Measurements from ENCODE around the gene TMEM98.

Gene TMEM98

DNA sequence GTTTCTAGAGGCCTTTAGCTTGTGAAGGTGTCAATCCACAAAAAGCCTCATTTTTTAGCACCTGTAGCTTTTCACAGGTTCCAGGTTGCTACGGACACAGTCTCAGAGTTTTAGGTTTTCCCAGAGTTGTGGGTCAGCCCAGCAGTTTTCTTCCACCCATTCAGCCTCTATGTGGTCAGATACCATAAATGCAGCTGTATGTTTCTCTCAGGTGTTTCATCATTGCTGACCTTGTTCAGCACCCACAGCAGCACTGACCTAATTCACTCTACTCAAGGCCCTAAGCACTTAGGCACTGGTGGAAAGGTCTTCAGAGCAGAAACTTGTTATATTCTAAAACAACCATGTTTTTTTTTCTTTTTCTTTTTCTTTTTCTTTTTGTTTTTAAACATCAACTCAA lies 48.7 kb downstream of the TMEM98 start:
- TF ChIP-seq TEAD4 (IDR thresholded peaks at IDR 0.05) (no peak), FOXM1 (IDR thresholded peaks at IDR 0.05; ENCODE audit: borderline replicate concordance, low read depth) (no peak), YY1 (IDR thresholded peaks at IDR 0.05; ENCODE audit: low read depth) (no peak), TAF1 (IDR thresholded peaks at IDR 0.05; ENCODE audit: low read depth) (no peak), EGR1 (IDR thresholded peaks at IDR 0.05) (no peak), RAD21 (IDR thresholded peaks at IDR 0.05; ENCODE audit: low read depth) (no peak), ZBTB7A (IDR thresholded peaks at IDR 0.05; ENCODE audit: low read depth) (no peak), EP300 (IDR thresholded peaks at IDR 0.05; ENCODE audit: borderline replicate concordance) (no peak), CEBPB (IDR thresholded peaks at IDR 0.05) (no peak), NFIC (IDR thresholded peaks at IDR 0.05) (no peak), TCF12 (IDR thresholded peaks at IDR 0.05; ENCODE audit: low read depth) (no peak), CREB1 (IDR thresholded peaks at IDR 0.05; ENCODE audit: low read depth) (no peak)
- TF ChIP-seq, protein P1, sequence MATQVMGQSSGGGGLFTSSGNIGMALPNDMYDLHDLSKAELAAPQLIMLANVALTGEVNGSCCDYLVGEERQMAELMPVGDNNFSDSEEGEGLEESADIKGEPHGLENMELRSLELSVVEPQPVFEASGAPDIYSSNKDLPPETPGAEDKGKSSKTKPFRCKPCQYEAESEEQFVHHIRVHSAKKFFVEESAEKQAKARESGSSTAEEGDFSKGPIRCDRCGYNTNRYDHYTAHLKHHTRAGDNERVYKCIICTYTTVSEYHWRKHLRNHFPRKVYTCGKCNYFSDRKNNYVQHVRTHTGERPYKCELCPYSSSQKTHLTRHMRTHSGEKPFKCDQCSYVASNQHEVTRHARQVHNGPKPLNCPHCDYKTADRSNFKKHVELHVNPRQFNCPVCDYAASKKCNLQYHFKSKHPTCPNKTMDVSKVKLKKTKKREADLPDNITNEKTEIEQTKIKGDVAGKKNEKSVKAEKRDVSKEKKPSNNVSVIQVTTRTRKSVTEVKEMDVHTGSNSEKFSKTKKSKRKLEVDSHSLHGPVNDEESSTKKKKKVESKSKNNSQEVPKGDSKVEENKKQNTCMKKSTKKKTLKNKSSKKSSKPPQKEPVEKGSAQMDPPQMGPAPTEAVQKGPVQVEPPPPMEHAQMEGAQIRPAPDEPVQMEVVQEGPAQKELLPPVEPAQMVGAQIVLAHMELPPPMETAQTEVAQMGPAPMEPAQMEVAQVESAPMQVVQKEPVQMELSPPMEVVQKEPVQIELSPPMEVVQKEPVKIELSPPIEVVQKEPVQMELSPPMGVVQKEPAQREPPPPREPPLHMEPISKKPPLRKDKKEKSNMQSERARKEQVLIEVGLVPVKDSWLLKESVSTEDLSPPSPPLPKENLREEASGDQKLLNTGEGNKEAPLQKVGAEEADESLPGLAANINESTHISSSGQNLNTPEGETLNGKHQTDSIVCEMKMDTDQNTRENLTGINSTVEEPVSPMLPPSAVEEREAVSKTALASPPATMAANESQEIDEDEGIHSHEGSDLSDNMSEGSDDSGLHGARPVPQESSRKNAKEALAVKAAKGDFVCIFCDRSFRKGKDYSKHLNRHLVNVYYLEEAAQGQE (IDR thresholded peaks at IDR 0.05; ENCODE audit: low read depth) = no peak
- TF ChIP-seq, protein P2, sequence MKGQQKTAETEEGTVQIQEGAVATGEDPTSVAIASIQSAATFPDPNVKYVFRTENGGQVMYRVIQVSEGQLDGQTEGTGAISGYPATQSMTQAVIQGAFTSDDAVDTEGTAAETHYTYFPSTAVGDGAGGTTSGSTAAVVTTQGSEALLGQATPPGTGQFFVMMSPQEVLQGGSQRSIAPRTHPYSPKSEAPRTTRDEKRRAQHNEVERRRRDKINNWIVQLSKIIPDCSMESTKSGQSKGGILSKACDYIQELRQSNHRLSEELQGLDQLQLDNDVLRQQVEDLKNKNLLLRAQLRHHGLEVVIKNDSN (IDR thresholded peaks at IDR 0.05) = no peak
- TF ChIP-seq, protein P3, sequence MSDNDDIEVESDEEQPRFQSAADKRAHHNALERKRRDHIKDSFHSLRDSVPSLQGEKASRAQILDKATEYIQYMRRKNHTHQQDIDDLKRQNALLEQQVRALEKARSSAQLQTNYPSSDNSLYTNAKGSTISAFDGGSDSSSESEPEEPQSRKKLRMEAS (IDR thresholded peaks at IDR 0.05) = no peak

DNA sequence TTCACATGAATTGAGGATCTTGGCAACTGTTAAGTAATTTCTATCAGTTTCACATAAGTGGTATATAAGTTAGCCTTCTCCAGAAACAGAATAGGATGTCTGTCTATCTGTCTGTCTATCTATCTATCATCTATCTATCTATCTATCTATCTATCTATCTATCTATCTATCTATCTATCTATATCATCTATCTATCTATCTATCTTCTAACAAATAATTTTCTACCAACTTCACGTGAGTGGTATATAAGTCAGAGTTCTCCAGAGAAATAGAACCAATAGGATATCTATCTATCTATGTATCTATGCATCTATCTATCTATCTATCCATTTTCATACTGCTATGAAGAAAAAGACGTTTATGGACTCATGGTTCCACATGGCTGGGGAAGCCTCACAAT lies 52.3 kb downstream of the TMEM98 start:
- no peak for TF ChIP-seq NFIC (IDR thresholded peaks at IDR 0.05)
- TF ChIP-seq RAD21 (IDR thresholded peaks at IDR 0.05; ENCODE audit: low read depth) = no peak

DNA sequence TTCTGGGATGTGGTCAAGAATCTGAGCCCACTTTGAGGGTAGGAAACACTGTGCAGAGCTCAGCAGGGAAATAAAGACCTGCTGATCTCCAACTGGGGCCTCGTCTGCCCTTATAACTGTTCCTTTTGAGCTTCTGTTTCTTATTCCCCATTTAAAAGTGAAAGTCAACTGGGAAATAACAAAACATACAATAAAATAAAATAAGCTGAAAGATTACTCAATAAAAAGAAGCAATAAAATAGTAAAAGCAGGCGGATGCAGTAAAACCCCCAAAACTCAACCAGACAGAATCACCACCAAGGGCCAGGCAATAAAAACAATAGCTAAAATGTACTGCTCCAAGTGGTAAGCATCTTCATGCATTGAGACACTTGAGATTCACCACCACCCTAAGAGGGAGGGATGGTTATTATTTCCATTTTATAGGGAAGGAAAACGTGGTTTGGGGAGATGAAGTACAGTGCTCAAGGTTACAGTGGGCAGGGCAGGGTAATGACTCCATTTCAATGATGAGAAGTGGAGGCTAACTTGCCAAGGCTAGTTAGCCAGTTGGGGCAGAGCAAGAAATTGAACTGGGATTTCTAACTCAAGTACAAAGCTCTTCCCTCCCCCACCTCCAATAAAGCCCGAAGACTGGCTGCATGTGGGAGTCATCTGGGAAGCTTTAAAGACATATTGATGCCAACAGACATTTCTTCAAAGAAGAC lies 57.2 kb downstream of the TMEM98 start:
- TF ChIP-seq, protein P3 (IDR thresholded peaks at IDR 0.05) = no peak
- no peak for TF ChIP-seq FOXM1 (IDR thresholded peaks at IDR 0.05; ENCODE audit: borderline replicate concordance, low read depth)
- TF ChIP-seq NFIC (IDR thresholded peaks at IDR 0.05) = no peak
- no peak for TF ChIP-seq EP300 (IDR thresholded peaks at IDR 0.05; ENCODE audit: borderline replicate concordance)
- no peak for TF ChIP-seq CREB1 (IDR thresholded peaks at IDR 0.05; ENCODE audit: low read depth)
- no peak for TF ChIP-seq TAF1 (IDR thresholded peaks at IDR 0.05; ENCODE audit: low read depth)

DNA sequence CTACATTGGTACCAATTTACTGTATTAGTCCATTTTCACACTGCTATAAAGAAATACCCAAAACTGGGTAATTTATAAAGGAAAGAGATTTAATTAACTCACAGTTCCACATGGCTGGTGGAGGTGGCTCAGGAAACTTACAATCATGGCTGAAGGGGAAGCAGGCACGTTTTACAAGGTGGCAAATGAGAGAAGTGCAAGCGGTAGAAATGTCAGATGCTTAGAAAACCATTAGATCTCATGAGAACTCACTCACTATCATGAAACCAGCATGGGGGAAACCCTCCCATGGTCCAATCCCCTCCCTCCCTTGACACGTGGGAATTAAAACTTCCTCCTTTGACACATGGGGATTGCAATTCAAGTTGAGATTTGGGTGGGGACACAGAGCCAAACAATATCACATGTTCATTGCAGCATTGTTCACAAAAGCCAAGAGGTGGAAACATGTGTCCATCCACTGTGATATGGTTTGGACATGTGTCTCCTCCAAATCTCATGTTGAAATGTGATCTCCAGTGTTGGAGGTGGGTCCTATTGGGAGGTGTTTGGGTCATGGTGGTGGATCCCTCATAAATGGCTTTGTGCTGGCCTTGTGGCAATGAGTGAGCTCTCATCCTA lies 60.6 kb downstream of the TMEM98 start:
- TF ChIP-seq RAD21 (IDR thresholded peaks at IDR 0.05; ENCODE audit: low read depth) (no peak), CEBPB (IDR thresholded peaks at IDR 0.05) (no peak), NFIC (IDR thresholded peaks at IDR 0.05) (no peak), FOXM1 (IDR thresholded peaks at IDR 0.05; ENCODE audit: borderline replicate concordance, low read depth) (no peak), ZBTB7A (IDR thresholded peaks at IDR 0.05; ENCODE audit: low read depth) (no peak), EP300 (IDR thresholded peaks at IDR 0.05; ENCODE audit: borderline replicate concordance) (no peak), TAF1 (IDR thresholded peaks at IDR 0.05; ENCODE audit: low read depth) (no peak), EGR1 (IDR thresholded peaks at IDR 0.05) (no peak)
- TF ChIP-seq, protein P3 (IDR thresholded peaks at IDR 0.05) = no peak
- TF ChIP-seq, protein P2 (IDR thresholded peaks at IDR 0.05) = no peak

DNA sequence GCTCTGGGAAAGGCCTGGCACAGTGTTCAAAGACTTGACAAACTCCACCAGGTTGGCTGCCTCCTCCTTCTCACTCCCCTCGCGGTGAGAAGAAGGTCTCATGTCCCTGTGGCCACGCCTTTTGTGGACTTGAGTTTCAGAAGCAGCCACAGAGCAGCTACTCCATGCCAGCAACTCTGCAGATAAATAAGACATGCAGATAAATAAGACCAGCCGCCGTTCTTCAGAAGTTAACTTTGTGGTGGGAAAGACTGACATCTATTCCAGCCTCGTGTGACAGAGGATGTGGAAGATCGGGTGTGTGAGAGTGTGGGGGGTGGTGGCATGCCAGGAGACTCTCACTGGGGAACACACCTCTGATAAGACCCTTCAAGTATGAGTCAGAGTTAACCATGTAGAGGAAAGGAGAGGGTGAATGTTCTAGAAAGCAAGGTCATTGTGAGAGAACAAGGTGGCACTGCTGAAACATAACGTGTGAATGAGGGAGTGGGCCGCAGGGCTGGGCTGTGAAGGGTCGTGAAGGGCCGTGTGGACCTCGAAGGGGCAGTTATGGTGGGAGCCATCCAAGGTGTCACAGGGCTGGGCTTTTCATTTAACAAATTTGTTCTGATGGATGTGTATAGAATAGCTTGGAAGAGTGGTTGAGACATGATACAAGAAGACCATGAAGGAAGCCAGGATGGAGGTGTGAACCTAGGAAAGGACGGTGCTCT lies 64.5 kb downstream of the TMEM98 start:
- no peak for TF ChIP-seq TCF12 (IDR thresholded peaks at IDR 0.05; ENCODE audit: low read depth)
- TF ChIP-seq CREB1 (IDR thresholded peaks at IDR 0.05; ENCODE audit: low read depth) = no peak
- TF ChIP-seq, protein P1 (IDR thresholded peaks at IDR 0.05; ENCODE audit: low read depth) = no peak
- TF ChIP-seq TAF1 (IDR thresholded peaks at IDR 0.05; ENCODE audit: low read depth) = no peak
- TF ChIP-seq RAD21 (IDR thresholded peaks at IDR 0.05; ENCODE audit: low read depth) = no peak
- TF ChIP-seq NFIC (IDR thresholded peaks at IDR 0.05) = no peak
- no peak for TF ChIP-seq EP300 (IDR thresholded peaks at IDR 0.05; ENCODE audit: borderline replicate concordance)
- no peak for TF ChIP-seq FOXM1 (IDR thresholded peaks at IDR 0.05; ENCODE audit: borderline replicate concordance, low read depth)
- TF ChIP-seq CEBPB (IDR thresholded peaks at IDR 0.05) = no peak
- TF ChIP-seq YY1 (IDR thresholded peaks at IDR 0.05; ENCODE audit: low read depth) = no peak
